ENCODE data around the gene ULK4. TPM values are rescaled to one million over a fixed set of nuclear protein-coding genes. Genes with fewer than 3 reads are reported as not detected.

The ULK4 gene
- total RNA-seq, 1 experiment from 2014 or later: 14.3 TPM

DNA sequence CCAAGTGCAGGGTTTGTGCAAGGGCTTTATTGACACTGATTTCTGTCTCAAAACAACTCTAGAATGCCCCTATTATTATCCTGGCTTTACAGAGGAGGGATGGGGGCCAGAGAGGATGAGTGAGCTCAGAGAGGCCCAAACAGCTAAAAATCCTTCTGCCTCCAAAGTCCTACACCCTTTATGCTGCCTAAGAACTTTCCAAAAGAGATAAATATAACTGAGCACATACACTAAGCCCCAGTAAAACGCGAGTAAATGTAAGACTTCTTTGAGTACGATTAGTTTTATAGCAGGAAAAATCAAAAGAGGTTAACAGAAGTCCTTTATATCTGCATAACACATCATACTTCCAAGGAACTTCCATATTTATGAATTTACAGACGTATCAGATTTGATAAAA, 613.5 kb downstream of the ULK4 start:
- no peaks in the 10 kb centered on the region for H3K4me1 ChIP-seq (ENCODE audit: control insufficient read depth, insufficient read depth, low read length)
- in situ Hi-C loops (cut with HindIII; ENCODE audit: low pct_unique_long_range_greater_than_20kb, low sequenced_read_pairs) (no loop called here), intact Hi-C loops (cut with micrococcal nuclease; ENCODE audit: unreplicated experiment) (no loop called here)
- ATAC-seq (no peak), DNase-seq (ENCODE audit: low read depth, low spot score) (no peak)
- no peaks in the 10 kb centered on the region for H3K27me3 ChIP-seq (ENCODE audit: control insufficient read depth, insufficient read depth, low read length)
- H3K27ac ChIP-seq (ENCODE audit: low read length): no peak overlapping the region
- POLR2A ChIA-PET: no interaction called here
- no TSS peak for BruUV-seq (replicated peaks)
- H3K4me3 ChIP-seq (ENCODE audit: low read depth in 2 of 2, low read length in 2 of 2): no peak overlapping the region
- TF ChIP-seq SIN3A (IDR thresholded peaks at IDR 0.05; ENCODE audit: borderline replicate concordance, insufficient read depth, low read depth, low read length): no peak
- TF ChIP-seq TCF7L2 (IDR thresholded peaks at IDR 0.05; ENCODE audit: low read depth, low read length): no peak
- no peak for TF ChIP-seq CTCF (IDR thresholded peaks at IDR 0.05)
- TF ChIP-seq, protein P1, sequence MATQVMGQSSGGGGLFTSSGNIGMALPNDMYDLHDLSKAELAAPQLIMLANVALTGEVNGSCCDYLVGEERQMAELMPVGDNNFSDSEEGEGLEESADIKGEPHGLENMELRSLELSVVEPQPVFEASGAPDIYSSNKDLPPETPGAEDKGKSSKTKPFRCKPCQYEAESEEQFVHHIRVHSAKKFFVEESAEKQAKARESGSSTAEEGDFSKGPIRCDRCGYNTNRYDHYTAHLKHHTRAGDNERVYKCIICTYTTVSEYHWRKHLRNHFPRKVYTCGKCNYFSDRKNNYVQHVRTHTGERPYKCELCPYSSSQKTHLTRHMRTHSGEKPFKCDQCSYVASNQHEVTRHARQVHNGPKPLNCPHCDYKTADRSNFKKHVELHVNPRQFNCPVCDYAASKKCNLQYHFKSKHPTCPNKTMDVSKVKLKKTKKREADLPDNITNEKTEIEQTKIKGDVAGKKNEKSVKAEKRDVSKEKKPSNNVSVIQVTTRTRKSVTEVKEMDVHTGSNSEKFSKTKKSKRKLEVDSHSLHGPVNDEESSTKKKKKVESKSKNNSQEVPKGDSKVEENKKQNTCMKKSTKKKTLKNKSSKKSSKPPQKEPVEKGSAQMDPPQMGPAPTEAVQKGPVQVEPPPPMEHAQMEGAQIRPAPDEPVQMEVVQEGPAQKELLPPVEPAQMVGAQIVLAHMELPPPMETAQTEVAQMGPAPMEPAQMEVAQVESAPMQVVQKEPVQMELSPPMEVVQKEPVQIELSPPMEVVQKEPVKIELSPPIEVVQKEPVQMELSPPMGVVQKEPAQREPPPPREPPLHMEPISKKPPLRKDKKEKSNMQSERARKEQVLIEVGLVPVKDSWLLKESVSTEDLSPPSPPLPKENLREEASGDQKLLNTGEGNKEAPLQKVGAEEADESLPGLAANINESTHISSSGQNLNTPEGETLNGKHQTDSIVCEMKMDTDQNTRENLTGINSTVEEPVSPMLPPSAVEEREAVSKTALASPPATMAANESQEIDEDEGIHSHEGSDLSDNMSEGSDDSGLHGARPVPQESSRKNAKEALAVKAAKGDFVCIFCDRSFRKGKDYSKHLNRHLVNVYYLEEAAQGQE (IDR thresholded peaks at IDR 0.05; ENCODE audit: insufficient read depth in 1 of 2, low read depth in 2 of 2, low read length in 1 of 2): no peak
- TF ChIP-seq POLR2AphosphoS5 (IDR thresholded peaks at IDR 0.05; ENCODE audit: low read depth, low read length): no peak
- no peaks in the 10 kb centered on the region for H3K9me3 ChIP-seq (ENCODE audit: control insufficient read depth, insufficient read depth, low read depth, low read length)
- H3K36me3 ChIP-seq (ENCODE audit: control insufficient read depth, insufficient read depth, low read length): no peaks in the 10 kb centered on the region
- CTCF ChIA-PET: no interaction called here

DNA sequence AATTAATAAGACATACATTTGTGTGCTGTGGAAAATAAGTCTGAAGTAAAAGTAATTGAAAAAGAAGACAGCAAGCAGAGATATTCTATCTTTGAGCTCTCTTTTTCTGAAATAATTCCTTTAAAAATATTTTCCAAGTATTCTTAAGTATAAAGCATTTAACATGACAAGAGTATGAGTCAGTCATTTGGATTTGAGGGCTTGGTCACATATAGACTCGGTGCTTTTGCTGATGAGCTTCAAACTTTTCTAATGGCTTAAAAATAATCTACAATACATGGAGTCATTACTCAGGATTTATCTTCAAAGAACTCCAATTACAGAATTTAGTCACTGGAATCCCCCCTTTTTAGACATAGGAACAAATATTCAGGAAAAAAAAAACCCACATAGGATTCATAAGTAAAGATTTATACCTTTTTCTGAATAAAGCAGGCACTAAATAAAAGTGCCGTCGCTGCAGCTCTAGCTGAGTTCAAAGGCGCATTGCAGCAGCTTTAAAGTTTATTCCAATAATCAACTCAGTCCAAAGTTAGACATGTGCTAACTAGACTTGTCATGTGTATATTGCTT, 615.1 kb downstream of the ULK4 start:
- Histone ChIP-seq H3K4me1 (ENCODE audit: control insufficient read depth, insufficient read depth, low read length) (no peaks in the 10 kb centered on the region), H3K36me3 (ENCODE audit: control insufficient read depth, insufficient read depth, low read length) (no peaks in the 10 kb centered on the region), H3K4me3 (ENCODE audit: low read depth in 2 of 2, low read length in 2 of 2) (no peak overlapping the region), H3K27ac (ENCODE audit: low read length) (no peak overlapping the region), H3K27me3 (ENCODE audit: control insufficient read depth, insufficient read depth, low read length) (no peaks in the 10 kb centered on the region), H3K9me3 (ENCODE audit: control insufficient read depth, insufficient read depth, low read depth, low read length) (no peaks in the 10 kb centered on the region)
- DNase-seq (ENCODE audit: low read depth, low spot score): no peak
- in situ Hi-C loops (cut with HindIII; ENCODE audit: low pct_unique_long_range_greater_than_20kb, low sequenced_read_pairs) (no loop called here), intact Hi-C loops (cut with micrococcal nuclease; ENCODE audit: unreplicated experiment) (no loop called here)
- TF ChIP-seq SIN3A (IDR thresholded peaks at IDR 0.05; ENCODE audit: borderline replicate concordance, insufficient read depth, low read depth, low read length) (no peak), CTCF (IDR thresholded peaks at IDR 0.05) (no peak), POLR2AphosphoS5 (IDR thresholded peaks at IDR 0.05; ENCODE audit: low read depth, low read length) (no peak), TCF7L2 (IDR thresholded peaks at IDR 0.05; ENCODE audit: low read depth, low read length) (no peak)
- TF ChIP-seq, protein P1 (IDR thresholded peaks at IDR 0.05; ENCODE audit: insufficient read depth in 1 of 2, low read depth in 2 of 2, low read length in 1 of 2): no peak
- ChIA-PET CTCF (no interaction called here), POLR2A (no interaction called here)
- no TSS peak for BruUV-seq (replicated peaks)
- no peak for ATAC-seq
